Breast epithelium (tissue), 3 donors: ENCODE data around the gene ADARB2.

ENCODE experiments used
- CTCF ChIP-seq, 3 donors: fragments of 450-650 bp; IDR thresholded peaks; one replicate each; pipeline ENCODE4 v1.5.1; 2016 to 2017; ENCODE audit warnings: antibody characterized with exemption in 3 of 3, mild to moderate bottlenecking in 3 of 3, moderate library complexity in 3 of 3
- POLR2A ChIP-seq: fragments of 450-650 bp; IDR thresholded peaks from one replicate; pipeline ENCODE4 v1.6.1; 2016; ENCODE audit warnings: antibody characterized with exemption, mild to moderate bottlenecking, moderate library complexity

GRCh38 chr10:1243486-1244234 lies 493.7 kb downstream of the ADARB2 start:
- TF ChIP-seq CTCF (IDR thresholded peaks at IDR 0.05): no peak
- no peak for TF ChIP-seq POLR2A
